ENCODE measurements around the gene FOXQ1. TPM values are rescaled to one million over a fixed set of nuclear protein-coding genes. Genes with fewer than 3 reads are reported as not detected.

Gene FOXQ1
- total and polyA plus RNA-seq, 2 of the 13 experiments (the other 11 are each of a cell fraction or from before 2014, with no cell fraction given) = 35.2 to 39.8 TPM

DNA sequence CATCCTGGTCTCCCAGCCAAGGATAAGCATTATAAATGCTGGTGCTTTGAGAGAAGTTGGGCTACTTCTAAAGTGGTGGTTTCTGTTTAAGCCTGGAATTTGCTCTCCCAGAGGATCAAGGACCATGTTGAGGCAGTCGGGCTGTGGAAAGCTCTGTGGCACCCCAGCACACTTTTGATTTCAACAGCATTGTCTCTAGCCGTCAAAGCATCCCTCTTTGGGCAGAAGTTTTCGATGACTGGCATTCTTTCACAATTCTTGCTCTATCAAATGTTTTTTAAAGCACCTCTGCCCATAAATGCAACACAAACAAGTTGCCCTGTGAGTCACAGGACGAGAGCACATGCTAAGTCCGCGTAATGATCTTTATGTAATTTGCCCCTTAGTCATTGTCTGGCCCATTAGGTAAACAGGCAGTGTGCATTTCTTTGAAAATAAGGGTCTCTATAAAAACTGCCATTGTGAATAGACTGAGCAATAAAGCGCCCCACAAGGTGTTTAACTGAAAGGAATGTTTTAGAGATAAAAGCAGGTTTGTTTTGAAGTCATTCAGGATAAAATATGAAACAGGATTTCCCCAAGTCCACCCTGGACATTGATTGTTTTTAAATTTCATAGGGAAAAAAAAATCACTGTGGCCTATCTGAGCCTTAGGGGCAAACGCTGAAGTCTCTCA lies 44.7 kb upstream of the FOXQ1 start (continued):
- 0 out of 2 replicates have a peak, but pooled peaks have one; percentile 7 for TF ChIP-seq ZNF691 (CRISPR knock-in tag; IDR thresholded peaks at IDR 0.05; ENCODE audit: borderline replicate concordance, low read depth)
- TF ChIP-seq, protein P1, sequence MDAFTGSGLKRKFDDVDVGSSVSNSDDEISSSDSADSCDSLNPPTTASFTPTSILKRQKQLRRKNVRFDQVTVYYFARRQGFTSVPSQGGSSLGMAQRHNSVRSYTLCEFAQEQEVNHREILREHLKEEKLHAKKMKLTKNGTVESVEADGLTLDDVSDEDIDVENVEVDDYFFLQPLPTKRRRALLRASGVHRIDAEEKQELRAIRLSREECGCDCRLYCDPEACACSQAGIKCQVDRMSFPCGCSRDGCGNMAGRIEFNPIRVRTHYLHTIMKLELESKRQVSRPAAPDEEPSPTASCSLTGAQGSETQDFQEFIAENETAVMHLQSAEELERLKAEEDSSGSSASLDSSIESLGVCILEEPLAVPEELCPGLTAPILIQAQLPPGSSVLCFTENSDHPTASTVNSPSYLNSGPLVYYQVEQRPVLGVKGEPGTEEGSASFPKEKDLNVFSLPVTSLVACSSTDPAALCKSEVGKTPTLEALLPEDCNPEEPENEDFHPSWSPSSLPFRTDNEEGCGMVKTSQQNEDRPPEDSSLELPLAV (CRISPR knock-in tag; conservative IDR thresholded peaks at IDR 0.05; ENCODE audit: low read depth) = no peak
- TF ChIP-seq, protein P2, sequence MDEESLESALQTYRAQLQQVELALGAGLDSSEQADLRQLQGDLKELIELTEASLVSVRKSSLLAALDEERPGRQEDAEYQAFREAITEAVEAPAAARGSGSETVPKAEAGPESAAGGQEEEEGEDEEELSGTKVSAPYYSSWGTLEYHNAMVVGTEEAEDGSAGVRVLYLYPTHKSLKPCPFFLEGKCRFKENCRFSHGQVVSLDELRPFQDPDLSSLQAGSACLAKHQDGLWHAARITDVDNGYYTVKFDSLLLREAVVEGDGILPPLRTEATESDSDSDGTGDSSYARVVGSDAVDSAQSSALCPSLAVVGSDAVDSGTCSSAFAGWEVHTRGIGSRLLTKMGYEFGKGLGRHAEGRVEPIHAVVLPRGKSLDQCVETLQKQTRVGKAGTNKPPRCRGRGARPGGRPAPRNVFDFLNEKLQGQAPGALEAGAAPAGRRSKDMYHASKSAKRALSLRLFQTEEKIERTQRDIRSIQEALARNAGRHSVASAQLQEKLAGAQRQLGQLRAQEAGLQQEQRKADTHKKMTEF (CRISPR knock-in tag; IDR thresholded peaks at IDR 0.05) = peak; percentile 76
- no peak for TF ChIP-seq AGO1 (IDR thresholded peaks at IDR 0.05; ENCODE audit: low read depth, low read length, poor library complexity, severe bottlenecking)
- TF ChIP-seq ZBTB42 (CRISPR knock-in tag; IDR thresholded peaks at IDR 0.05) = no peak
- TF ChIP-seq FOXP4 (CRISPR knock-in tag; IDR thresholded peaks at IDR 0.05) = peak; percentile 88
- TF ChIP-seq ZNF644 (CRISPR knock-in tag; IDR thresholded peaks at IDR 0.05; ENCODE audit: low read depth) = peak; percentile 14; the same call in 1 of the 2 replicates
- TF ChIP-seq ZNF816 (CRISPR knock-in tag; IDR thresholded peaks at IDR 0.05; ENCODE audit: borderline replicate concordance) = no peak
- TF ChIP-seq ZNF317 (CRISPR knock-in tag; IDR thresholded peaks at IDR 0.05) = 0 out of 2 replicates have a peak, but pooled peaks have one; percentile 23
- no peak for TF ChIP-seq ATRX (CRISPR knock-in tag; IDR thresholded peaks at IDR 0.05; ENCODE audit: borderline replicate concordance)
- no peak for TF ChIP-seq ARNT (IDR thresholded peaks at IDR 0.05)
- TF ChIP-seq, protein P3, sequence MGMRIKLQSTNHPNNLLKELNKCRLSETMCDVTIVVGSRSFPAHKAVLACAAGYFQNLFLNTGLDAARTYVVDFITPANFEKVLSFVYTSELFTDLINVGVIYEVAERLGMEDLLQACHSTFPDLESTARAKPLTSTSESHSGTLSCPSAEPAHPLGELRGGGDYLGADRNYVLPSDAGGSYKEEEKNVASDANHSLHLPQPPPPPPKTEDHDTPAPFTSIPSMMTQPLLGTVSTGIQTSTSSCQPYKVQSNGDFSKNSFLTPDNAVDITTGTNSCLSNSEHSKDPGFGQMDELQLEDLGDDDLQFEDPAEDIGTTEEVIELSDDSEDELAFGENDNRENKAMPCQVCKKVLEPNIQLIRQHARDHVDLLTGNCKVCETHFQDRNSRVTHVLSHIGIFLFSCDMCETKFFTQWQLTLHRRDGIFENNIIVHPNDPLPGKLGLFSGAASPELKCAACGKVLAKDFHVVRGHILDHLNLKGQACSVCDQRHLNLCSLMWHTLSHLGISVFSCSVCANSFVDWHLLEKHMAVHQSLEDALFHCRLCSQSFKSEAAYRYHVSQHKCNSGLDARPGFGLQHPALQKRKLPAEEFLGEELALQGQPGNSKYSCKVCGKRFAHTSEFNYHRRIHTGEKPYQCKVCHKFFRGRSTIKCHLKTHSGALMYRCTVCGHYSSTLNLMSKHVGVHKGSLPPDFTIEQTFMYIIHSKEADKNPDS (CRISPR knock-in tag; IDR thresholded peaks at IDR 0.05) = no peak
- peak; percentile 50 for TF ChIP-seq SALL1 (CRISPR knock-in tag; IDR thresholded peaks at IDR 0.05)
- peak; percentile 36; the same call in 1 of the 2 replicates for TF ChIP-seq ZBED4 (CRISPR knock-in tag; IDR thresholded peaks at IDR 0.05; ENCODE audit: borderline replicate concordance)
- peak; percentile 53 for TF ChIP-seq ZC3H4 (CRISPR knock-in tag; IDR thresholded peaks at IDR 0.05; ENCODE audit: borderline replicate concordance)
- no peak for TF ChIP-seq NFKB2 (CRISPR knock-in tag; IDR thresholded peaks at IDR 0.05; ENCODE audit: borderline replicate concordance)
- TF ChIP-seq ZKSCAN5 (CRISPR knock-in tag; IDR thresholded peaks at IDR 0.05) = no peak
